Mononuclear cell (primary cell): ENCODE results near the gene GPX2. TPM values are rescaled to one million over a fixed set of nuclear protein-coding genes. Genes with fewer than 3 reads are reported as not detected.

Experiments
- H3K27me3 ChIP-seq: 2 replicates; pipeline ENCODE4 v1.6.0; 2011; ENCODE audit warnings: low read length, control low read depth; ENCODE audit not compliant: insufficient read depth
- H3K4me1 ChIP-seq: 2 replicates; pipeline ENCODE4 v1.5.1; 2011; ENCODE audit warnings: mild to moderate bottlenecking, low read length, control low read depth; ENCODE audit not compliant: insufficient read depth
- H3K4me3 ChIP-seq: 2 replicates; pipeline ENCODE4 v1.5.1; 2011; ENCODE audit warnings: mild to moderate bottlenecking, low read length, moderate library complexity
- H3K9me3 ChIP-seq: 2 replicates; pipeline ENCODE4 v1.5.1; 2011; ENCODE audit warnings: low read depth, mild to moderate bottlenecking, control low read depth, low read length
- total RNA-seq: library from RNA; depleted of rRNA; stranded (reverse); fragments of >200 nt; gene quantifications from one replicate; pipeline ENCODE4 v1.2.3, GENCODE V29; 2012

The GPX2 gene
- total RNA-seq, 1 donor = not detected

DNA sequence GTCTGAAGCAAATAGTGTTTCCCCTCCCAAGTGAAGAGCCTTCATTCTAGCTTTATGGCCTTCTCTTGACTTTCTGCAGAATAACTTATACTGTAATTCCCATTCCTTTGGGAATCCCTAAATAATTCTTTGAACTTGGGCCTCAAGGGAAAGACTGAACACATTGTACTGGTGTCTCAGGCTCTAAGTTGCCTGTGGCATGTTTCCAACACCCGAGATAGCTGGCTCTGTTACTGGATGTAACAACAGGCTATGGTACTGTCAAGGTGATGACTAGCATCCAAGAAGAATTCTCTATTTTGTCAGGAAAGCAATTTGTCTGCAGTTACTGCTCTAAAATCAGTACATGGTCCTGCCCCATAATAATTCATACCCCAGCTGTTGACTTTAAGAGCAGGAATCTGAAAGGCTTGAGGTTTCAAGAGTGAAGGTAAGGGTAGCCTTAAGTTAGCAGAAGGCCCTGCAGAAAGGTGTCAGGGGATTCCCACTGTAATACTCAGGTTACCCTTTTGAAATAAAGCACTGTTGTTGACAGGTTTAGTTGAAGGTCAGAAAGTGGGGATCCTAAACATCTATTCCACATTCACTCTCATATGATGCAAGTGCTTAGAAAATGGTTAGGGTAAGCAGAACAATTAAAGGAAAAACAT is 5.2 kb downstream of the GPX2 start:
- Histone ChIP-seq H3K27me3 (no peaks in the 10 kb centered on the region), H3K9me3 (no peaks in the 10 kb centered on the region), H3K4me1 (no peaks in the 10 kb centered on the region), H3K4me3 (no peak overlapping the region)

DNA sequence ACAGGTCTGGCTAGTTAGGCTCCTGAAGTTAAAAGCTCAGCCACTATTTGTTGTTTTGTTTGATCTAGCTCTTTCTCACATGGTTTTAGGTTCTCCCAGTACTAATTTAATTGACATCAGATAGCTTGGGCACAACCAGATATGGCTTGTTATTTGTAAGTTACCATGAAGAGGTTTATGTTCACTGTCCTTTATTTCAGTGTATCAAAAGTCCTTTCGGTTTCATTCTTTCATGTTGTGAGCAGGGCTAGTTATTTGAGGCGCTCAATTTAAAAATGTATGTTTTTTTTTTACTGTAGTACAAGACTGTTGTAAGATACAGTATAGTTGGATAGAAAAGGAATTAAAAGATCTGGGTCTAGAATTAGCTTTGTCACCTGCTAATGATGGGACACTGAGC is 7.0 kb downstream of the GPX2 start:
- H3K9me3 ChIP-seq = no peaks in the 10 kb centered on the region
- no peak overlapping the region for H3K4me3 ChIP-seq
- H3K27me3 ChIP-seq = no peaks in the 10 kb centered on the region
- no peaks in the 10 kb centered on the region for H3K4me1 ChIP-seq

DNA sequence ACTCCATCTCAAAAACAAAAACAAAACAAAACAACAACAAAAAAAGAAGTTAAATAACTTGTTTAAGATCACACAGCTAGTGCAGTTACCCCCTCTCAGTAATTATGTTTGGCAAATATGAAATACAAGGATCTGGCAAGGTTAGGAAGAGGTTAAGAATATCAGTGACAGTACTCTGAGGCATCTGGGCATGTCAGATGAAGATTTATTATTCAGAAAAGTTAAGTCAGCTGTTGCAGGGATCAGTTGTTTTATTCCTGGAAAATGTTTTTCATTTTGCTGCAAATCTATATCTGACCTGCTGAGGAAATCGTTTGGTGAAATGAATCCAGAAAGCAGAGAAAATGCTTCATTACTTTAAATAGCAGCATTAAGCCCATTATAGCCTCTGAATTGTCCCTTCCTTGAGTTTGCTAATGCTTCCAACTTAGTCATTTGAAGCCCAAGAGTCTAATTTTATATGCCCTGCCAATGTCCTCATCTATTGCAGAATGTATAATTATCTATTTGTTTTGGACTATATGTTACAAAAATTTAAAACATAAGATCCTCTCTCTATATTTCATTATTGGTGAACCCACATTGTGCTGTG is 8.1 kb downstream of the GPX2 start:
- Histone ChIP-seq H3K4me3 (no peak overlapping the region), H3K27me3 (no peaks in the 10 kb centered on the region), H3K4me1 (peaks cover 4% of the 10 kb centered on the region), H3K9me3 (no peaks in the 10 kb centered on the region)

DNA sequence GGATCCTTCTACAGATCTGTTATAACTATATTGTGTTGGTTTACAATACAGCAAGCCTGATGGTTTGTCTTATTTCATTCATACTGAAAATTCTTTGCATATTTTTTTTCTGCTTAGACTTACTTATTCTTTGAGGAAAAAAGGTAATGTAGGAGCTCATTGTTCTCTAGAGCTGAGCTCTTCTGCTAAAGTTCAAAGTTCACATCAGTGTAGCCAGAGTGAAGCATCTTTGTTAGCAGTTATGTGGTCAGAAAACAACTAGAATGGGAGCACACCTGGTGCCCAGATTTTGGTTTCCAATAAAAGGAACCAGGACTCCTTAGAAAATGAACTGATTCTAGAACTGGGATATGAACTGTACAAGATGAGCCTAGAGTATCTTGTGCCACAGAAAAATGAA is 10.3 kb downstream of the GPX2 start:
- Histone ChIP-seq H3K4me3 (no peak overlapping the region), H3K4me1 (peaks cover 22% of the 10 kb centered on the region), H3K9me3 (no peaks in the 10 kb centered on the region), H3K27me3 (no peaks in the 10 kb centered on the region)

DNA sequence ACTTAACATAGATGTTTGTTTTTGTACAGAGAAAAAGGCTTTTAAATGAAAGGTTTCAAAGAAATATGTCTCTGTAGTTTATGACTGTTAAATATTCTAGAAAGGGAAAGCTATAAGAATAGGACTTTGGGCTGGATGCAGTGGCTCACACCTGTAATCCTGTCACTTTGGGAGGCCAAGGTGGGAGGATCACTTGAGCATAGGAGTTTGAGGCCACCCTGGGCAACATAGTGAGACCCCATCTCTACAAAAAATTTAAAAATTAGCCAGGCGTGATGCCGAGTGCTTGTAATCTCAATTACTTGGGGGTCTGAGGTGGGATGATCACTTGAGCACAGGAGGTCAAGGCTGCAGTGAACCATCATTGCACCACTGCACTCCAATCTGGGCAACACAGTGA is 11.4 kb downstream of the GPX2 start:
- Histone ChIP-seq H3K27me3 (no peaks in the 10 kb centered on the region), H3K4me3 (no peak overlapping the region), H3K4me1 (peaks cover 22% of the 10 kb centered on the region), H3K9me3 (no peaks in the 10 kb centered on the region)

DNA sequence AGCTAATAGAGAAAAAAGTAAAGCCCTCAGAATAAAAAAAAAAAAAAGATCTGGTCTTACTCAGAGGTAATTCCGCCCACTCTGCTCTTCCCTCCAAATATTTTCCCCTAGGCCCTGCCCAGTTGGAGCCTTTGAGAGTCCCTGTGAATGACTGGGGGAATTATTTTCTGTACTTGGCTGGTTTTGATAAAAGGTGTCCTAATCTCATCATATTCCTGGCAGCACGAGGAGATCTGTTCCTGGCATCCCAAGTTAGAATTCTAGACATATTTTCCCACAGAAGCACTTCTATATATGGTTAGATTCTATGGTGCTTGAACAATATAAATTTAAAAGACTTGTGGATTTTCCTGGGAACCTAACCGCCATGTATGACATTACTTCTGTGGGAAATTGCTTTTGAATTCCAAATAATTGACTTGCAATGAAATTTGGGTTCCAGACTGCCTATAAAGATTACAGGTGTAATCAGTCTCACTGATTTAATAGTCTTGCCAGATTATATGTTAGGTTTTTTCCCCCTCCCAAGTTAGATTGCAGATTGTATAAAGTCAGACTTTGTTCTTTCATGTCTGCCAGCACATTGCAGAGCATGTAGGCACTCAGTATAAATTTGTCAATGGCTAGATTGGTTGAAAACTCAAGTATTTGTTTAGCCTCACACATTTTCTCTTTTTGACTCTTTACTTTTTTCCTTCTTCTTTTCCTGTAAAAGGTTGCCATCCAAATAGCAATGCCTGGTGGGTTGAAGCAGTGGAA is 12.3 kb downstream of the GPX2 start:
- H3K4me3 ChIP-seq = no peak overlapping the region
- peaks cover 24% of the 10 kb centered on the region for H3K4me1 ChIP-seq
- H3K9me3 ChIP-seq = no peaks in the 10 kb centered on the region
- no peaks in the 10 kb centered on the region for H3K27me3 ChIP-seq

DNA sequence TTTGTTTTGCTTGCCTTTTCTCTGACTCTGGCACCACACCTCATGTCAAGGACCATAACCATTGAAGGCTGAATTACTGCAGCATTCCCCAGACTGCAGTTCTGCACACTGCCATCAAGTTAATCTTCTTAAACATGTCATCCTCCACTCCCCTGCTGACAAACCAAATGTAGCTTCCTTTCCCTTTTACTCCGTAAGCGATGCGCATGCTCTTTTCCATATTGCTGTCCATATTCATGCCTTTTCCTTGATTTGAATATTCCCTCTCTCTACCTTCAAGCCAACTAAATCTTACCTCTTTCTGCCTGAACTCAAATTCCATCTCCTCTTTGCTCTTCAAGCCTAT is 13.6 kb downstream of the GPX2 start:
- Histone ChIP-seq H3K27me3 (no peaks in the 10 kb centered on the region), H3K4me1 (peaks cover 25% of the 10 kb centered on the region), H3K9me3 (no peaks in the 10 kb centered on the region), H3K4me3 (no peak overlapping the region)

DNA sequence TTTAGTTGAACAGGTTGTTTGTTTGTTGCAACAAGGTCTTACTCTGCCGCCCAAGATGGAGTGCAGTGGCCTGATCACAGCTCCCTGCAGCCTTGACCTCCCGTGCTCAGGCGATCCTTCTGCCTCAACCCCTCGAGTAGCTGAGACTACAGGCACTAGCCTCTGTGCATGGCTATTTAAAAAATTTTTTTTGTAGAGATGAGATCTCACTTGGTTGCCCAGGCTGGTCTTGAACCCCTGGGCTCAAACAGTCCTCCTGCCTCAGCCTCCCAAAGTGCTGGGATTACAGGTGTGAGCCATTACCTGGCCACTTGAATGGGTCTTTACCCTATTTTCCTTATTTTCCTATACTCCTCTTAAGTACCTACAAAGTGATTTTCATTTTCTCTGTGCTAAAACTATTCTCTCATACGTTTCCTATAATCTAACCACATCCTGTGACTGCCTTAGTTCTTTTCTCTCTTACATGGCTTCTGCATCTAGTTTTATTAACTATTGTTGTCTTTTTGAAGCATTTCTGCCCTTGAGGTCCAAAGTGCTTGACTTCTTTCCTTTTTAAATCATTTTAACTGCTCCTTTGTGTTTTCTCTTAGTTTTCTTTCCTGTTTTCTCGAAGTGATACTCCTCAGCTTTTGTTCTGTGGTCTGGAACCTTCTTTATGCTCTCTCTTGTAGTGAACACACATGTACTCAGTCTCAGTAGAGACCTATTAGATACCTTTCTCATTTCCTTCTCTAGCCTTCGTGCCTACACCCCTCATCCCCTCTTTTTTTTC is 14.1 kb downstream of the GPX2 start:
- Histone ChIP-seq H3K4me1 (peaks cover 25% of the 10 kb centered on the region), H3K27me3 (no peaks in the 10 kb centered on the region), H3K9me3 (no peaks in the 10 kb centered on the region), H3K4me3 (no peak overlapping the region)

DNA sequence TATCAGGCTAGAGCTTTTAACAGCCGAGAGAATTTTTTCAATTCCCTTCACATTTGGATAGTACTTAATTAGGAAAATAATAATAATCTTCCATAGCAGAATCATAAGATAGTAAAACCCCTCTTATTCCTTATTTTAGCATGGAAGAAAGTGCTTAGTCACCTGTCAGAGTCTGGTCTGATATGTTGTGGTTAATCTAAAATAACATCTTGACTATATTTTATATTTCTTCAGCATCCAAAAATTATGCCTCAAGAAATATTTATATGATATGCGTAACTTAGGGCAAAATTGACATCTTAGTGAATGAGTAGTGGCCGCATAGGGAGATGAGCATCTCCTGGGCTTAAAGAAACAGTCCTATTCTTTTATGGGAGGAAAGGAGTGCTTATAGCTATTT is 15.5 kb downstream of the GPX2 start:
- H3K4me3 ChIP-seq = no peak overlapping the region
- H3K27me3 ChIP-seq = no peaks in the 10 kb centered on the region
- no peaks in the 10 kb centered on the region for H3K9me3 ChIP-seq
- peaks cover 25% of the 10 kb centered on the region for H3K4me1 ChIP-seq

DNA sequence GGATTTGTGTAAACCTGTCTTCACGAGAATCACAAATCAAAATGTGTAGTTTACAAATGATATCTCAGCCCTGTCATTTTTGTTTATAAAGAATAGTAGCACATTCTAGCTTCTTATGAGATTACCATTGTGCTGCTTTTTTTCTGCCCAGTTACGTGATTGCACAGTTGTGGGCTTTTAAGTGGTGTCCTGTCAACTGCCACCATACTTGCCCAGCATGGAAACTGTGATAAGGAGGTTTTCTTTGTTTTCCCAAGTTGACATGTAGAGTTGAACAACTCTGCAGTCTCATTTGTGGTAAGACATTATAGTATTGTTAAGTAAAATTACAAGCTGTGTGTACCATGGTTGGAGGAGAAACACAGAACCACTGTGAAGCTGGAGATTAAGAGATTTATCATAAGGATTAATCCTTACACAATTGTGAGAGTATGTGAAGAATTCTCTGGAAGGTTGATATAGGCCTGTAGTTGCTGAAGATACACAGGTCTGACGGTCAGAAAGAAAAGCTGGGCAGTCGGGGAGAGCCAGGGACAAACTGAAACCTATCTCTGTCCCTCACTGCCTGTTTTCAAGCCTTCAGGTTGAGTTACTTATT is 16.0 kb downstream of the GPX2 start:
- H3K9me3 ChIP-seq = no peaks in the 10 kb centered on the region
- H3K4me3 ChIP-seq = no peak overlapping the region
- no peaks in the 10 kb centered on the region for H3K27me3 ChIP-seq
- peaks cover 25% of the 10 kb centered on the region for H3K4me1 ChIP-seq

DNA sequence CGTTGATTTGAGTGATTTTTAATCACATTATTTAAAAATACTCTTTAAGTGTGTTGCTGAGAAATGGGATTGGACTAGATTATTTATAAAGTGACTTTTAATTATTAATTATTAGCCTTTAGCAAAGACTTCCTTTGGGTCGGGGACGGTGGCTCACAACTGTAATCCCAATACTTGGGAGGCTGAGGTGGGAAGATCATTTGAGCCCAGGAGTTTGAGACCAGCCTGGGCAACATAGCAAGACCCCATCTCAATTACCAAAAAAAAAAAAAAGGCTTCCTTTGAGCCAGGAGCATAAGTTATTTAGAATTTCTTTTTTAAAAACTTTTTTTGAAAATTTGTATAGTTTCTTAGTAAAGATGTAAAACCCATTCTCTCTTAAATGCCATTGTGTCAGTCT is 19.5 kb downstream of the GPX2 start:
- Histone ChIP-seq H3K9me3 (no peaks in the 10 kb centered on the region), H3K27me3 (no peaks in the 10 kb centered on the region), H3K4me1 (peaks cover 18% of the 10 kb centered on the region), H3K4me3 (no peak overlapping the region)

DNA sequence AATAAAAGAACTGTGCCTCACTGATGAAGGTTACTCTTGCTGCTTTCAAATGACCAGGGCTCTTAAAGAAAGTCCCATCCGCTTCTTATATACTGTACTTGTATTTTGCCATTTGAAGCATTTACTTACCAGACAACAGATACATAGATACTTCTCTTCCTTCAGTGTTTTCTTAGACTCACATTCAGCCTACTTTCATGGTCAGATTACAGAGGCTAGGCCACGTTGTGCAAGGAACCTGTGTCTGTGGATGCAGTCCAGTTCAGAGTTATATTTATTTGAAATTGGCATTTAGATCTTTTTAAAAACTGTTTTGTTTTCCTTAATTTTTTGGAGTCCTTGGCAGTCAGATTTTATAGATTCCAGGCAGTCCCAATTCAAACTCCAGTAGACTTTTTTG is 22.1 kb downstream of the GPX2 start:
- no peaks in the 10 kb centered on the region for H3K9me3 ChIP-seq
- H3K4me1 ChIP-seq = peaks cover 30% of the 10 kb centered on the region
- no peak overlapping the region for H3K4me3 ChIP-seq
- no peaks in the 10 kb centered on the region for H3K27me3 ChIP-seq

DNA sequence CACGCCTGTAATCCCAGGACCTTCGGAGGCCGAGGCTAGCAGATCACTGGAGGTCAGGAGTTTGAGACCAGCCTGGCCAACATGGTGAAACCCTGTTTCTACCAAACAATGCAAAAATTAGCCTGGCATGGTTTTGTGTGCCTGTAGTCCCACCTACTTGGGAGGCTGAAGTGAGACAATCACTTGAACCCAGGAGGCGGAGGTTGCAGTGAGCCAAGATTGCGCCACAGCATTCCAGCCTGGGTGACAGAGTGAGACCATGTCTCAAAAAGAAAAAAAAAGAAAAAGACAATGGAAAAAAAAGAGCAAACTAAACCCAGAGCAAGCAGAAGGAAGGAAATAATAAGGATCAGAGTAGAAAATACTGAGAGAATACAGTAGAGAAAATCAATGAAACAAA is 22.9 kb downstream of the GPX2 start:
- H3K27me3 ChIP-seq = no peaks in the 10 kb centered on the region
- no peaks in the 10 kb centered on the region for H3K9me3 ChIP-seq
- H3K4me1 ChIP-seq = peaks cover 36% of the 10 kb centered on the region
- no peak overlapping the region for H3K4me3 ChIP-seq

DNA sequence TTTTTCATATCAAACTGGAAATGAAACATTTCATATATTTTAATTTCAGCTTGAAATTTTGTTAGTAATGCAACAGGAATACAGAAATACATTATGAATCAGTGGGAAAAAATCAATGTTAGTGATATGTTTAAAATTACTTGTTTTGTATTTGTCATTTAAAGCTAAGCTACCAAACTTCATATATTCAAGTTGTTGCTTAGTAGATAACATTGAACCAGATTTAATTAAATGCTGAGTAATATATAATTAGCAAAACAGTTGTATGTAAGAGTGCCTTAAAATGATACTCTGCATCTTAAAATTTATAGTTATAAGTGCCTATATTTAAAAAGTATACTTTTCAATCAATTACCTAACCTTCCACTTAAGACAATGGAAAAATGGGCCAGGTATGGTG is 23.3 kb downstream of the GPX2 start:
- Histone ChIP-seq H3K4me1 (peaks cover 36% of the 10 kb centered on the region), H3K9me3 (no peaks in the 10 kb centered on the region), H3K27me3 (no peaks in the 10 kb centered on the region), H3K4me3 (no peak overlapping the region)

DNA sequence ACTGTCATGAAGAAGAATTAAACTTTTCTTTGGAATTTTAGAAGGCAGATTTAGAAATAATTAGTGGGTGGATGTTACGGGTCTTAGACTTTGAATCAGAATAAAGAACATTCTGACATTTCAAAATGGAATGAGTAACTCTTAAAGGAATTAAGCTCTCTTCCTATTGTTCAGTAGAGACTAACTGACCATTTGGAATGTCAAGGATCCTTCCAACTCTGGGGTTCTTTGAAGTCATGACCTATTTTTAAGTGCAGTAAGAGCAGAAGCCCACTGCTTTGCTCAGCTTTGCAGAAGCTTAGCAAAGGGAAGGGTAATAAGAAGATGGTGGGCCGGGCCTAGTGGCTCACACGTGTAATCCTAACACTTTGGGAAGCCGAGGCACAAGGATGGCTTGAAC is 24.3 kb downstream of the GPX2 start:
- Histone ChIP-seq H3K4me1 (peaks cover 40% of the 10 kb centered on the region), H3K9me3 (no peaks in the 10 kb centered on the region), H3K4me3 (no peak overlapping the region), H3K27me3 (no peaks in the 10 kb centered on the region)
